ENCODE results near the gene LRRC14B. TPM values are rescaled to one million over a fixed set of nuclear protein-coding genes. Genes with fewer than 3 reads are reported as not detected.
"Not testable (repeated sequence)": the region's sequence is repeated elsewhere in the genome, so short reads cannot be mapped to it uniquely, and the experiment has no call there.

LRRC14B gene
- total RNA-seq, 6 experiments from 2014 or later = not detected

GRCh38 chr5:218457-219291, 27.4 kb downstream of the LRRC14B start:
- Histone ChIP-seq H3K9me3 (no peaks in the 10 kb centered on the region), H3K27me3 (no peaks in the 10 kb centered on the region), H3K4me3 (peak overlapping the region; percentile 91 to 98 (median 97)), H3K36me3 (peaks cover 0 to 2% (median 0%) of the 10 kb centered on the region in 4 donors), H3K27ac (peak overlapping the region; percentile 92 to 94 (median 93)), H3K4me1 (peaks cover 0 to 32% (median 7%) of the 10 kb centered on the region in 4 donors)
- intact Hi-C loops (cut with DNase I) = no loop called here
- 0% methylated on average over 3 of the region's 73 CpGs for WGBS (ENCODE audit: insufficient coverage, low coverage, low lambda C conversion rate, missing lambda C conversion rate)
- ATAC-seq (peak; percentile 44 to 68 (median 68)), DNase-seq (peak; percentile 60 to 76 (median 66))
- TF ChIP-seq POLR2A (IDR thresholded peaks at IDR 0.05) = peak; percentile 3
- TF ChIP-seq CTCF (IDR thresholded peaks at IDR 0.05) = peak in 1 of 4 donors; percentile 4

- DNase-seq (no peak), ATAC-seq (peak in 1 of 4 donors; percentile 18)
- TF ChIP-seq POLR2A (IDR thresholded peaks at IDR 0.05) (no peak), CTCF (IDR thresholded peaks at IDR 0.05) (no peak)
- no peaks in the 10 kb centered on the region for H3K9me3 ChIP-seq
- H3K27me3 ChIP-seq = no peaks in the 10 kb centered on the region
- H3K36me3 ChIP-seq = peaks cover 0 to 10% (median 0%) of the 10 kb centered on the region in 4 donors
- intact Hi-C loops (cut with DNase I) = no loop called here
- peak overlapping the region; percentile 92 to 94 (median 93) for H3K27ac ChIP-seq
- 2% methylated on average over 9 of the region's 9 CpGs for WGBS (ENCODE audit: insufficient coverage, low coverage, low lambda C conversion rate, missing lambda C conversion rate)
- H3K4me3 ChIP-seq = peak overlapping the region; percentile 91 to 98 (median 97)
- peaks cover 0 to 32% (median 7%) of the 10 kb centered on the region in 4 donors for H3K4me1 ChIP-seq
Measured at GRCh38 chr5:219460-219863, 28.2 kb downstream of the LRRC14B start.

GRCh38 chr5:219991-220390, 28.7 kb downstream of the LRRC14B start:
- no peak for TF ChIP-seq POLR2A (IDR thresholded peaks at IDR 0.05)
- no peak for TF ChIP-seq CTCF (IDR thresholded peaks at IDR 0.05)
- 2% methylated on average over 4 of the region's 4 CpGs for WGBS (ENCODE audit: insufficient coverage, low coverage, low lambda C conversion rate, missing lambda C conversion rate)
- H3K36me3 ChIP-seq = peaks cover 0 to 15% (median 0%) of the 10 kb centered on the region in 4 donors
- no peaks in the 10 kb centered on the region for H3K9me3 ChIP-seq
- ATAC-seq (peak in 1 of 4 donors; percentile 26), DNase-seq (no peak)
- peak overlapping the region; percentile 91 to 98 (median 97) for H3K4me3 ChIP-seq
- H3K4me1 ChIP-seq = peaks cover 0 to 32% (median 7%) of the 10 kb centered on the region in 4 donors
- peak overlapping the region; percentile 92 to 94 (median 93) for H3K27ac ChIP-seq
- intact Hi-C loops (cut with DNase I) = no loop called here
- H3K27me3 ChIP-seq = no peaks in the 10 kb centered on the region

GRCh38 chr5:222951-223715, 31.8 kb downstream of the LRRC14B start:
- intact Hi-C loops (cut with DNase I); ATAC-seq; H3K4me3 ChIP-seq; DNase-seq; H3K27me3 ChIP-seq; H3K9me3 ChIP-seq; H3K27ac ChIP-seq: not testable (repeated sequence)
- H3K4me1 ChIP-seq = peaks cover 0 to 32% (median 7%) of the 10 kb centered on the region in 4 donors
- peaks cover 0 to 45% (median 13%) of the 10 kb centered on the region in 4 donors for H3K36me3 ChIP-seq
- 37% methylated on average over 6 of the region's 6 CpGs for WGBS (ENCODE audit: insufficient coverage, low coverage, low lambda C conversion rate, missing lambda C conversion rate)

Measured in right lobe of liver (tissue), 6 donors.